K562 (cell line): ENCODE results near the gene CNNM2. TPM values are rescaled to one million over a fixed set of nuclear protein-coding genes. Genes with fewer than 3 reads are reported as not detected.

Experiments used
- ATAC-seq: fragments of 200-7000 bp; cut with Tn5 transposase; 3 replicates; pipeline ENCODE4 v1.9.1; 2020; ENCODE audit warnings: moderate library complexity
- BruUV-seq: library from RNA; stranded (reverse); fragments of 400-500 nt; replicated peaks from 2 replicates; lab custom pipeline; 2021; lab: Mats Ljungman, UMichigan
- CTCF ChIA-PET: fragments of 300-600 bp; formaldehyde crosslinking; extraction: SDS; loops from one replicate; lab custom pipeline; 2021; ENCODE audit warnings: low intra/inter-chr PET ratio; lab: Yijun Ruan, JAX
- POLR2A ChIA-PET: fragments of 300-600, 350-650 bp; sonication (Branson Sonifier 250); formaldehyde crosslinking; extraction: SDS; loops from one replicate; lab custom pipeline; 2021; ENCODE audit warnings: antibody characterized with exemption, inconsistent platforms; lab: Yijun Ruan, JAX
- DNase-seq, 4 experiments: peaks; one replicate each; pipeline versions ENCODE4 v3.0.0 to v3.0.0-alpha.2; 2011 to 2018; ENCODE audit warnings: low spot score in 3 of 4, mixed read lengths in 3 of 4; ENCODE audit errors: extremely low read depth in 1 of 4
- FAIRE-seq: peaks from 2 replicates; lab custom pipeline; 2011; peaks lifted over from hg19 to GRCh38; lab: Jason Lieb, UNC
- H2AFZ ChIP-seq: 2 replicates; pipeline ENCODE4 v1.6.0; 2011; ENCODE audit warnings: low read depth, low read length, control low read depth, inconsistent platforms
- H3K27ac ChIP-seq: fragments of 200-600 bp; 3 replicates; pipeline ENCODE4 v1.8.0; 2011; ENCODE audit warnings: low read depth, mild to moderate bottlenecking, control low read depth, inconsistent platforms, low read length, moderate library complexity, mixed read lengths; ENCODE audit errors: extremely low read depth
- H3K27me3 ChIP-seq, 2 experiments: fragments of 300-600 bp in 1 of 2; 2 replicates in 1 of 2; 3 replicates in 1 of 2; pipeline versions ENCODE4 v1.6.0 to v1.8.0; 2011; ENCODE audit warnings: inconsistent platforms in 2 of 2, low read length in 2 of 2, mild to moderate bottlenecking in 1 of 2, mixed read lengths in 1 of 2, moderate library complexity in 1 of 2; ENCODE audit not compliant: control insufficient read depth in 2 of 2, insufficient read depth in 2 of 2
- H3K36me3 ChIP-seq: fragments of 300-600 bp; 3 replicates; pipeline ENCODE4 v1.8.0; 2011; ENCODE audit warnings: mild to moderate bottlenecking, low read length, inconsistent platforms; ENCODE audit not compliant: control insufficient read depth, insufficient read depth
- H3K4me1 ChIP-seq, 2 experiments: fragments of 200-600 bp in 1 of 2; replicated peaks in 1 of 2; 2 replicates in 1 of 2; 3 replicates in 1 of 2; pipeline versions ENCODE4 v1.5.1 to v1.8.0; 2011; ENCODE audit warnings: inconsistent platforms in 2 of 2, low read length in 2 of 2, mild to moderate bottlenecking in 1 of 2, mixed read lengths in 1 of 2, moderate library complexity in 1 of 2; ENCODE audit not compliant: control insufficient read depth in 2 of 2, insufficient read depth in 2 of 2
- H3K4me2 ChIP-seq: 2 replicates; pipeline ENCODE4 v1.6.1; 2011; ENCODE audit warnings: low read length, control low read depth, inconsistent platforms, mixed read lengths; ENCODE audit not compliant: insufficient read depth
- H3K4me3 ChIP-seq: fragments of 200-600 bp; sonication (generic), shearing (Covaris generic); 2 replicates; pipeline ENCODE4 v1.5.1; 2016; ENCODE audit warnings: control low read depth, inconsistent platforms
- H3K79me2 ChIP-seq: fragments of 200-600 bp; 3 replicates; pipeline ENCODE4 v1.8.0; 2011; ENCODE audit warnings: low read length, inconsistent platforms; ENCODE audit not compliant: control insufficient read depth, insufficient read depth
- H3K9ac ChIP-seq, 2 experiments: 2 replicates each; pipeline versions ENCODE4 v1.6.0 to v1.6.1; 2011; ENCODE audit warnings: low read depth in 2 of 2, low read length in 2 of 2, control low read depth in 1 of 2, inconsistent platforms in 1 of 2, mild to moderate bottlenecking in 1 of 2, mixed read lengths in 1 of 2; ENCODE audit not compliant: insufficient read depth in 1 of 2
- H3K9me1 ChIP-seq: one replicate; pipeline ENCODE4 v1.6.0; 2011; ENCODE audit warnings: inconsistent platforms, mild to moderate bottlenecking, low read length, moderate library complexity; ENCODE audit not compliant: control insufficient read depth, insufficient read depth
- H3K9me3 ChIP-seq: replicated peaks from 2 replicates; pipeline ENCODE4 v1.5.1; 2011; ENCODE audit warnings: low read depth, low read length, inconsistent platforms; ENCODE audit not compliant: control insufficient read depth, insufficient read depth
- H4K20me1 ChIP-seq: replicated peaks from 2 replicates; pipeline ENCODE4 v1.6.1; 2011; ENCODE audit warnings: low read length, inconsistent platforms, mixed read lengths; ENCODE audit not compliant: control insufficient read depth, insufficient read depth
- HDAC6 ChIP-seq: IDR thresholded peaks from 2 replicates; pipeline ENCODE4 v1.6.1; 2012; ENCODE audit warnings: low read depth, mild to moderate bottlenecking, control low read depth, inconsistent platforms, low read length, moderate library complexity
- MAFG ChIP-seq: fragments of 450-650 bp; conservative IDR thresholded peaks from 2 replicates; pipeline ENCODE4 v1.6.1; 2016; ENCODE audit warnings: missing genetic modification characterization, missing compliant biosample characterization
- NR2C1 ChIP-seq, 2 experiments: fragments of 450-650 bp; IDR thresholded peaks; 2 replicates each; pipeline ENCODE4 v1.6.1; 2017; ENCODE audit warnings: mild to moderate bottlenecking in 2 of 2, antibody characterized with exemption in 1 of 2, inconsistent platforms in 1 of 2, missing compliant biosample characterization in 1 of 2, missing genetic modification characterization in 1 of 2
- RBM25 ChIP-seq: fragments of 200-400 bp; formaldehyde crosslinking; IDR thresholded peaks from 2 replicates; pipeline ENCODE4 v1.6.1; 2018; ENCODE audit warnings: low read length, low read depth, moderate library complexity; ENCODE audit not compliant: severe bottlenecking
- in situ Hi-C: fragments of 300-500 bp; cut with MboI; formaldehyde crosslinking; loops from 4 replicates; pipeline ENCODE4 v1.15.0; 2018; ENCODE audit warnings: inconsistent platforms, mixed read lengths
- intact Hi-C: fragments of 100-400 bp; cut with micrococcal nuclease; formaldehyde crosslinking; loops from 2 replicates; pipeline ENCODE4 v1.14.2; 2022
- polyA plus RNA-seq, 8 experiments: library from polyadenylated mRNA; depleted of rRNA in 4 of 8; stranded (reverse) in 5 of 8; unstranded in 3 of 8; fragments of >200 nt; fragmentation: Nextera tagmentation in 2 of 8; fragmentation: Illumina TruSeq in 1 of 8; extraction: Ambion mirVana in 2 of 8; extraction: Trizol in 1 of 8; gene quantifications; 2 replicates each; pipeline versions ENCODE4 v1.2.1 to v1.2.3, GENCODE V29; 2011 to 2014; ENCODE audit warnings: inconsistent platforms in 1 of 8, missing spikeins in 1 of 8
- total RNA-seq, 7 experiments: library from RNA; depleted of rRNA in 6 of 7; stranded (reverse); fragments of >200 nt in 6 of 7; fragmentation: Illumina TruSeq in 2 of 7; extraction: Trizol in 2 of 7; gene quantifications; 2 replicates each; pipeline versions ENCODE4 v1.2.1 to v1.2.3, GENCODE V29; 2011 to 2021; ENCODE audit warnings: low replicate concordance in 1 of 7
- TF ChIP-seq, protein P1 (sequence below): fragments of 250-450 bp; sonication (Bioruptor Pico); IDR thresholded peaks from 2 replicates; pipeline ENCODE4 v1.8.0; 2022; ENCODE audit warnings: moderate library complexity, mild to moderate bottlenecking, inconsistent platforms
- TF ChIP-seq, protein P2 (sequence below): fragments of 250-450 bp; sonication (Bioruptor Pico); IDR thresholded peaks from 2 replicates; pipeline ENCODE4 v1.8.0; 2022; ENCODE audit warnings: inconsistent platforms, mild to moderate bottlenecking, moderate library complexity, borderline replicate concordance
- TF ChIP-seq, protein P3 (sequence below): fragments of 450-650 bp; IDR thresholded peaks from 2 replicates; pipeline ENCODE4 v1.6.1; 2016; ENCODE audit warnings: mild to moderate bottlenecking, moderate library complexity

CNNM2 gene
- total and polyA plus RNA-seq, 9 of the 15 experiments (the other 6 are each of a cell fraction or from before 2014, with no cell fraction given), result 0.21 to 5.0 (median 1.3) TPM

DNA sequence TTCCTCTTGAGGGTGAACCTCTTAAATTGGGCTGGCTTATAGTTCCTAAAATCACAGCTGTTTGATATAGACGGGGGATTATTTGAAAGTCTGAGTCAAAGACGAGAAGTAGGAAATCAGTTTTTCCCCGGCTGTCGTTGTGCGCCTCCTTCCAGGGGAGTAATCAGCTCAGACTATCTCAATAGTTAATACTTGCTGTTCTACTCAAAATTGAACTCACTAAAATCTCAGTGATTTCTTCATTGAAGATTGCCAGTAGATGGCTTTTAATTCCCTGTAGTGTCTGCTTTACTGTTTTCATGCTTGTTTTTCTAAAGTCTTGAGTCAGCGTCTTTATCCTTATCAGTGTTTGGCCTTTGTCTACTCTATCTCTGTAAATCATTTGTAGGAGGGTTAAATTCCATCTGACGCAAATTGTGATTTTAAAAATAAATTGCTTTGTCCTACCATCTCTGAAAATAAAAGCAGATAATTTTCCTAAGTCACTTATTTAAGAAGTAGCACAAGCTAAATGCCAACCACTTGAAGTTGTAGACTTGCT, 47.3 kb downstream of the CNNM2 start (continued):
- TF ChIP-seq, protein P1, sequence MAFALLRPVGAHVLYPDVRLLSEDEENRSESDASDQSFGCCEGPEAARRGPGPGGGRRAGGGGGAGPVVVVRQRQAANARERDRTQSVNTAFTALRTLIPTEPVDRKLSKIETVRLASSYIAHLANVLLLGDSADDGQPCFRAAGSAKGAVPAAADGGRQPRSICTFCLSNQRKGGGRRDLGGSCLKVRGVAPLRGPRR (CRISPR knock-in tag), result no peak
- TF ChIP-seq MAFG (tag) (0 out of 2 replicates have a peak, but pooled peaks have one; percentile 5), RBM25 (no peak)

DNA sequence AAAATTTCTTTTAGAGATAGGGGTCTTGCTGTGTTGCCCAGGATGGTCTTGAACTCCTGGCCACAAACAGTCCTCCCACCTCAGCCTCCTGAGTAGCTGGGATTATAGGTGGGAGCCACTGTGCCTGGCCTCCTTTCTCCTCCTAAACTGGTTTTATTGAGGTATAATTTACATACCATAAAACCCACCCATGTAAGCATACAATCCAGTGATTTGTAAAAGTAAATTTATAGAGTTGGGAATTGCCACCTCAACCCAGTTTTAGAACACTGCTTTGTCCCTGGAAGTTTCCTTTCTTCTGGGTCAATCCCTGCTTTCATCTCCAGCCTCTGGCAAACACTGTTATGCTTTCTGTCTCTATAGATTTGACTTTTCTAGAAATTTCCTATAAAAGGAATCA, 49.0 kb downstream of the CNNM2 start:
- POLR2A ChIA-PET, result interaction anchor here (0.6 kb wide), 1 partner anchor 439 kb away, joined by 3 read pairs; no protein-coding TSS in a partner anchor
- Histone ChIP-seq H3K9me3 (no peaks in the 10 kb centered on the region), H3K27ac (no peak overlapping the region), H3K79me2 (no peaks in the 10 kb centered on the region), H3K4me2 (no peak overlapping the region), H3K4me1 (peaks cover under 1 to 17% of the 10 kb centered on the region in 2 experiments; a peak in 4 of 5 replicates), H2AFZ (no peak overlapping the region), H3K36me3 (no peaks in the 10 kb centered on the region), H3K27me3 (no peaks in the 10 kb centered on the region), H3K9me1 (no peaks in the 10 kb centered on the region), H3K9ac (no peak overlapping the region), H4K20me1 (no peaks in the 10 kb centered on the region), H3K4me3 (no peak overlapping the region)
- DNase-seq, result no peak
- no TSS peak for BruUV-seq
- intact Hi-C loops (no loop called here), in situ Hi-C loops (no loop called here)
- no peak for FAIRE-seq
- no peak for ATAC-seq
- CTCF ChIA-PET, result no interaction called here
- TF ChIP-seq, protein P2, sequence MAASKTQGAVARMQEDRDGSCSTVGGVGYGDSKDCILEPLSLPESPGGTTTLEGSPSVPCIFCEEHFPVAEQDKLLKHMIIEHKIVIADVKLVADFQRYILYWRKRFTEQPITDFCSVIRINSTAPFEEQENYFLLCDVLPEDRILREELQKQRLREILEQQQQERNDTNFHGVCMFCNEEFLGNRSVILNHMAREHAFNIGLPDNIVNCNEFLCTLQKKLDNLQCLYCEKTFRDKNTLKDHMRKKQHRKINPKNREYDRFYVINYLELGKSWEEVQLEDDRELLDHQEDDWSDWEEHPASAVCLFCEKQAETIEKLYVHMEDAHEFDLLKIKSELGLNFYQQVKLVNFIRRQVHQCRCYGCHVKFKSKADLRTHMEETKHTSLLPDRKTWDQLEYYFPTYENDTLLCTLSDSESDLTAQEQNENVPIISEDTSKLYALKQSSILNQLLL (CRISPR knock-in tag), result no peak
- TF ChIP-seq NR2C1 (IDR thresholded peaks at IDR 0.05), result no peak
- no peak for TF ChIP-seq NR2C1 (tag; IDR thresholded peaks at IDR 0.05)
- TF ChIP-seq HDAC6, result no peak
- TF ChIP-seq, protein P3, sequence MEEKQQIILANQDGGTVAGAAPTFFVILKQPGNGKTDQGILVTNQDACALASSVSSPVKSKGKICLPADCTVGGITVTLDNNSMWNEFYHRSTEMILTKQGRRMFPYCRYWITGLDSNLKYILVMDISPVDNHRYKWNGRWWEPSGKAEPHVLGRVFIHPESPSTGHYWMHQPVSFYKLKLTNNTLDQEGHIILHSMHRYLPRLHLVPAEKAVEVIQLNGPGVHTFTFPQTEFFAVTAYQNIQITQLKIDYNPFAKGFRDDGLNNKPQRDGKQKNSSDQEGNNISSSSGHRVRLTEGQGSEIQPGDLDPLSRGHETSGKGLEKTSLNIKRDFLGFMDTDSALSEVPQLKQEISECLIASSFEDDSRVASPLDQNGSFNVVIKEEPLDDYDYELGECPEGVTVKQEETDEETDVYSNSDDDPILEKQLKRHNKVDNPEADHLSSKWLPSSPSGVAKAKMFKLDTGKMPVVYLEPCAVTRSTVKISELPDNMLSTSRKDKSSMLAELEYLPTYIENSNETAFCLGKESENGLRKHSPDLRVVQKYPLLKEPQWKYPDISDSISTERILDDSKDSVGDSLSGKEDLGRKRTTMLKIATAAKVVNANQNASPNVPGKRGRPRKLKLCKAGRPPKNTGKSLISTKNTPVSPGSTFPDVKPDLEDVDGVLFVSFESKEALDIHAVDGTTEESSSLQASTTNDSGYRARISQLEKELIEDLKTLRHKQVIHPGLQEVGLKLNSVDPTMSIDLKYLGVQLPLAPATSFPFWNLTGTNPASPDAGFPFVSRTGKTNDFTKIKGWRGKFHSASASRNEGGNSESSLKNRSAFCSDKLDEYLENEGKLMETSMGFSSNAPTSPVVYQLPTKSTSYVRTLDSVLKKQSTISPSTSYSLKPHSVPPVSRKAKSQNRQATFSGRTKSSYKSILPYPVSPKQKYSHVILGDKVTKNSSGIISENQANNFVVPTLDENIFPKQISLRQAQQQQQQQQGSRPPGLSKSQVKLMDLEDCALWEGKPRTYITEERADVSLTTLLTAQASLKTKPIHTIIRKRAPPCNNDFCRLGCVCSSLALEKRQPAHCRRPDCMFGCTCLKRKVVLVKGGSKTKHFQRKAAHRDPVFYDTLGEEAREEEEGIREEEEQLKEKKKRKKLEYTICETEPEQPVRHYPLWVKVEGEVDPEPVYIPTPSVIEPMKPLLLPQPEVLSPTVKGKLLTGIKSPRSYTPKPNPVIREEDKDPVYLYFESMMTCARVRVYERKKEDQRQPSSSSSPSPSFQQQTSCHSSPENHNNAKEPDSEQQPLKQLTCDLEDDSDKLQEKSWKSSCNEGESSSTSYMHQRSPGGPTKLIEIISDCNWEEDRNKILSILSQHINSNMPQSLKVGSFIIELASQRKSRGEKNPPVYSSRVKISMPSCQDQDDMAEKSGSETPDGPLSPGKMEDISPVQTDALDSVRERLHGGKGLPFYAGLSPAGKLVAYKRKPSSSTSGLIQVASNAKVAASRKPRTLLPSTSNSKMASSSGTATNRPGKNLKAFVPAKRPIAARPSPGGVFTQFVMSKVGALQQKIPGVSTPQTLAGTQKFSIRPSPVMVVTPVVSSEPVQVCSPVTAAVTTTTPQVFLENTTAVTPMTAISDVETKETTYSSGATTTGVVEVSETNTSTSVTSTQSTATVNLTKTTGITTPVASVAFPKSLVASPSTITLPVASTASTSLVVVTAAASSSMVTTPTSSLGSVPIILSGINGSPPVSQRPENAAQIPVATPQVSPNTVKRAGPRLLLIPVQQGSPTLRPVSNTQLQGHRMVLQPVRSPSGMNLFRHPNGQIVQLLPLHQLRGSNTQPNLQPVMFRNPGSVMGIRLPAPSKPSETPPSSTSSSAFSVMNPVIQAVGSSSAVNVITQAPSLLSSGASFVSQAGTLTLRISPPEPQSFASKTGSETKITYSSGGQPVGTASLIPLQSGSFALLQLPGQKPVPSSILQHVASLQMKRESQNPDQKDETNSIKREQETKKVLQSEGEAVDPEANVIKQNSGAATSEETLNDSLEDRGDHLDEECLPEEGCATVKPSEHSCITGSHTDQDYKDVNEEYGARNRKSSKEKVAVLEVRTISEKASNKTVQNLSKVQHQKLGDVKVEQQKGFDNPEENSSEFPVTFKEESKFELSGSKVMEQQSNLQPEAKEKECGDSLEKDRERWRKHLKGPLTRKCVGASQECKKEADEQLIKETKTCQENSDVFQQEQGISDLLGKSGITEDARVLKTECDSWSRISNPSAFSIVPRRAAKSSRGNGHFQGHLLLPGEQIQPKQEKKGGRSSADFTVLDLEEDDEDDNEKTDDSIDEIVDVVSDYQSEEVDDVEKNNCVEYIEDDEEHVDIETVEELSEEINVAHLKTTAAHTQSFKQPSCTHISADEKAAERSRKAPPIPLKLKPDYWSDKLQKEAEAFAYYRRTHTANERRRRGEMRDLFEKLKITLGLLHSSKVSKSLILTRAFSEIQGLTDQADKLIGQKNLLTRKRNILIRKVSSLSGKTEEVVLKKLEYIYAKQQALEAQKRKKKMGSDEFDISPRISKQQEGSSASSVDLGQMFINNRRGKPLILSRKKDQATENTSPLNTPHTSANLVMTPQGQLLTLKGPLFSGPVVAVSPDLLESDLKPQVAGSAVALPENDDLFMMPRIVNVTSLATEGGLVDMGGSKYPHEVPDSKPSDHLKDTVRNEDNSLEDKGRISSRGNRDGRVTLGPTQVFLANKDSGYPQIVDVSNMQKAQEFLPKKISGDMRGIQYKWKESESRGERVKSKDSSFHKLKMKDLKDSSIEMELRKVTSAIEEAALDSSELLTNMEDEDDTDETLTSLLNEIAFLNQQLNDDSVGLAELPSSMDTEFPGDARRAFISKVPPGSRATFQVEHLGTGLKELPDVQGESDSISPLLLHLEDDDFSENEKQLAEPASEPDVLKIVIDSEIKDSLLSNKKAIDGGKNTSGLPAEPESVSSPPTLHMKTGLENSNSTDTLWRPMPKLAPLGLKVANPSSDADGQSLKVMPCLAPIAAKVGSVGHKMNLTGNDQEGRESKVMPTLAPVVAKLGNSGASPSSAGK, result no peak
